22Rv1 (cell line): ENCODE results near the gene ASB15.
"Not testable (repeated sequence)": the region's sequence is repeated elsewhere in the genome, so short reads cannot be mapped to it uniquely, and the experiment has no call there.

Experiments used
- H3K27ac ChIP-seq: fragments of 450-650 bp; 2 replicates; pipeline ENCODE4 v1.5.1; 2017
- ZFX ChIP-seq: fragments of 450-650 bp; IDR thresholded peaks from 2 replicates; pipeline ENCODE4 v1.6.1; 2017; ENCODE audit warnings: antibody characterized with exemption, borderline replicate concordance
- TF ChIP-seq, protein P1 (sequence below): fragments of 450-650 bp; IDR thresholded peaks from 2 replicates; pipeline ENCODE4 v1.5.1; 2017; ENCODE audit warnings: mild to moderate bottlenecking

Gene ASB15

DNA sequence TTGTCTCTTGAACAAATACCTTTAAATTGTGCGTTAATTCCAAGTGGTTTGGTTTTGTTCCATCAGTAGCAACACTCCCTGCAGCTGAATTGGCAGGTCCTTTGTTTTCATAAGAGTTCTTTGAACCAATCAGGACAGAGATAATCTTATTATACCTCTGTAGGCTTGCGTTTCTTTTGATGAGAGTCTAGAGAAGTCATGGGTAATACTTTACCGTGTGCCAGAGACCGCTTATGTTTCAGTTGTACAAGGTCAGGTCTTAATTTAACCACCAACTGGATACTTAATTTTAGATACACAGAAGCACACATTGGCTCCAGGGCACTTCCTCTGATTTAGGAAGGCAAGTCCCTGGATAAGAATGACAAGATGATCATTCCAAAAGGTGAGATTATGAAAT, at the start of gene ASB15:
Gene ASB15 (plus strand): TSS at position 292 of the 400 bp plus-strand sequence. CDS start 12,682 bp downstream, outside the sequence.
- TF ChIP-seq, protein P1, sequence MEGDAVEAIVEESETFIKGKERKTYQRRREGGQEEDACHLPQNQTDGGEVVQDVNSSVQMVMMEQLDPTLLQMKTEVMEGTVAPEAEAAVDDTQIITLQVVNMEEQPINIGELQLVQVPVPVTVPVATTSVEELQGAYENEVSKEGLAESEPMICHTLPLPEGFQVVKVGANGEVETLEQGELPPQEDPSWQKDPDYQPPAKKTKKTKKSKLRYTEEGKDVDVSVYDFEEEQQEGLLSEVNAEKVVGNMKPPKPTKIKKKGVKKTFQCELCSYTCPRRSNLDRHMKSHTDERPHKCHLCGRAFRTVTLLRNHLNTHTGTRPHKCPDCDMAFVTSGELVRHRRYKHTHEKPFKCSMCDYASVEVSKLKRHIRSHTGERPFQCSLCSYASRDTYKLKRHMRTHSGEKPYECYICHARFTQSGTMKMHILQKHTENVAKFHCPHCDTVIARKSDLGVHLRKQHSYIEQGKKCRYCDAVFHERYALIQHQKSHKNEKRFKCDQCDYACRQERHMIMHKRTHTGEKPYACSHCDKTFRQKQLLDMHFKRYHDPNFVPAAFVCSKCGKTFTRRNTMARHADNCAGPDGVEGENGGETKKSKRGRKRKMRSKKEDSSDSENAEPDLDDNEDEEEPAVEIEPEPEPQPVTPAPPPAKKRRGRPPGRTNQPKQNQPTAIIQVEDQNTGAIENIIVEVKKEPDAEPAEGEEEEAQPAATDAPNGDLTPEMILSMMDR, result no peak
- TF ChIP-seq ZFX, result no peak
- no peak within 1 kb of the TSS for H3K27ac ChIP-seq

GRCh38 chr7:123552134-123552533, 49.5 kb upstream of the ASB15 start:
- not testable (repeated sequence) for H3K27ac ChIP-seq

DNA sequence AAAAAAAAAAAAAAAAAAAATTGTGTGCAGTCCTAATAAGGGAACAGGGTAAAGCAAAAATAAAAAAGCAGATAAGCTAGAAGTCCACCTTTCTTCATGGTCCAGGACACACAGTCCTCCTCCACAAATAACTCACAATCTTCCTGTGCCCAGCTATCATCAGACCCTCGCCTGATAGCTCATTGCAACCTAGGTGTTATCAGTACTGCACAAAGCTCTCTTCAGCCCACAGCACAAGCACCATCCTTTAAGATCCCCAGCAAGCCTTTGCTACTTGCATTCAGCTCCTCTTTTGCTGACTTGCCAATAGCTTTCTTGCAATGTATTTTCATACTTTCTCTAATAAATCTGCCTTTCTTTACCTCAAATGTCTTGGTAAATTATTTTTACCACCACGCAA, 49.0 kb upstream of the ASB15 start:
- no peak overlapping the region for H3K27ac ChIP-seq
- no peak for TF ChIP-seq ZFX
- TF ChIP-seq, protein P1, result no peak

DNA sequence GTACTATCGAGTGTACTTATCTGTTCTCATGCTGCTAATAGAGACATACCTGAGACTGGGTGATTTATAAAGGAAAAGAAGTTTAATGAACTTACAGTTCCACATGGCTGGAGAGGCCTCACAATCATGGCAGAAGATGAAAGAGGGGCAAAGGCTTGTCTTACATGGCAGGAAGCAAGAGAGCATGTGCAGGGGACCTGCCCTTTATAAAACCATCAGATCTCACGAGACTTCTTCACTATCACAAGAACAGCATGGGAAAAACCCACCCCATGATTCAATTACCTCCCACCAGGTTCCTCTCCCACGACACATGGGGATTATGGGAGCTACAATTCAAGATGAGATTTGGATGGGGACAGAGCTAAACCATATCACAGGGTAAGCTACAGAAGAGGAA, 48.5 kb upstream of the ASB15 start:
- no peak overlapping the region for H3K27ac ChIP-seq
- no peak for TF ChIP-seq ZFX
- TF ChIP-seq, protein P1, result no peak

- TF ChIP-seq, protein P1, result no peak
- TF ChIP-seq ZFX, result no peak
- no peak overlapping the region for H3K27ac ChIP-seq
Measured at GRCh38 chr7:123555484-123555883, 46.1 kb upstream of the ASB15 start.

DNA sequence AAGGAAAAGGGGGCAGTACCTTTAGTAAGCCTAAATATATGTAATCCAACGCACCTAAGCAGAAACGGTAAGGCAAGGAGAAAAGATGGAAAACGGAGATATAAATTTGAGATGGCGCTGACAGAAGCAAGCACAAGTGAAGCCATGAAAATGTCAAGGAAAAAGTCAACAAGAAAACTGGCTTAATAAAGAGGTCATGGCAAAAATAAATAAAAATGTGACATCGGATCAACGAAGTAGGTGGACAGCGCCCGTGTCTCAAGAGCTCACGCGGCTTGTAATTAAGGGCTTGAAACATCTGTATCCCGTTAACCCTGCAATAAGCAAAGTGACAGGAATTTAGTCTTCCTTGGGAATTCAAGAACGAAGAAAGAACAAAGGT, 44.6 kb upstream of the ASB15 start:
- peak overlapping the region; percentile 77 for H3K27ac ChIP-seq
- no peak for TF ChIP-seq ZFX
- TF ChIP-seq, protein P1, result no peak

DNA sequence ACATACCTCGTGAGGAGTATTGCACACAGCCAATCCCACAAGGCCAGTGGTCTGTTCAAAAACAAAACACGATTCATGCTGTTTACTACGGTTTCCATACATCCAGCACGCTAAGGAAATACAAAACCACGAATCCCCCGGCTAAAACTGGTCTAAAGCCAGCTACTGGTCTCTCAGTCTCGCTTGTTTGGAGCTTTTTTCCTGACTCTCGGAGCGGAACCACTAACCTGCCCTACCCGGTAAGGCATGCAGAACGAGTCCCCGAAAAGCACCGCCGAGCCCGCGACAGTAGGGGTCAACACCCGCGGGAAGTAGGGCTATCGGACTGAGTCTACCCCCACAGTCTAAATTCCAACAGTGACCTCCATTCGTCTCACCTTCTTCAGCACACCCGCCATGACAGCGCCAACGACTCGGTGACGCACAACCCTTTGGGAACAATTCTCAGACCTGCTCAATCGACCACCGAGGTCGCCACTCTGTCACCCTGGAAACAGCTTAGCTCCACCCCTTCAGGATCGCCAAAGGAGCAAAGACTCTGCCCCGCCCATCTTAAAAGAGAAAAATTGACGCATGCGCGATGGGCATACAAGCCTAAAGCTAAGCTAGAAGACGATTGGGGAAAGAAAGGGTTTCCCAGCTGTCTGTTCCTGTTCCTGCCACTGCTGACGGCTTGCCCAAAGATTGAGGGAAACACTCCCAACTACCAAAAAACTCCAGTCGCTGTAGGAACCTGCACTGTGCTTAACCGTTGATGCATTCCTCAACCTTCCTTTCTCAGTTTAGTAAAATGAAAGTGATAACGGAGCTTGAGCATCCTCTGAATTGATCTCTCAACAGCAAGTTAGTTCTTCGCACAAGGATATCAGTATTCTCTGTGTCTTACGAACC, 44.0 kb upstream of the ASB15 start, which contains the start of gene NDUFA5:
Gene NDUFA5 (minus strand): TSS at position 421 of the 891 bp plus-strand sequence. CDS start 23 bp downstream, at position 398.
- H3K27ac ChIP-seq, result peak within 1 kb of the TSS; percentile 77
- TF ChIP-seq, protein P1, result no peak
- TF ChIP-seq ZFX, result no peak
